T47D (cell line): ENCODE results near the gene CIITA.
A peak's percentile ranks its signal among the peaks of the same experiment; 100 is the strongest.

Experiments
- DNase-seq, 2 experiments: peaks; one replicate each; pipeline versions ENCODE4 v3.0.0 to v3.0.0-alpha.2; 2011 to 2012; ENCODE audit warnings: low read depth in 1 of 2, low spot score in 1 of 2
- JUND ChIP-seq: IDR thresholded peaks from 2 replicates; pipeline ENCODE4 v1.6.1; 2012; ENCODE audit warnings: low read depth
- in situ Hi-C: cut with HindIII; loops from 2 replicates; pipeline ENCODE4 v1.10.0; 2016; ENCODE audit warnings: low sequenced_read_pairs, low pct_unique_long_range_greater_than_20kb

Gene CIITA

DNA sequence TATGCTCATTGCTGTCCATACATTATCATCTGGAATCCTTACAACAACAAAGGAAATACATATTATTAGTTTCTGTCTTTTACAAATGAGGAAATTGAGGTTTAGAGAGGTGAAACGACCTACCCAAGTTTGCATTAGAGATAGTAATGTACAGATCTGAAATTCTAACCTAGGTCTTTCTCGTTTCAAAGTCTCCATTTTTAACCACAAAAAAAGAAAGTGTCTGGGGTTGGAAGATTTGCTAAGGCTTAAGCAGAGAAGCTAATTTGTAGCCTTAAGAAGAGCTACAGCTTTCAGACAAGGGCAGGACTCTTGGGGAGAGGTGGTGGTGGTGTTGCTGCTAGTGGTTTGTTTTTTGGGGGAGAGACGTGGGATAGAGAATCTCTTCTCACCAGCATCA lies 19.2 kb downstream of the CIITA start:
- in situ Hi-C loops = no loop called here
- no peak for TF ChIP-seq JUND

GRCh38 chr16:10896723-10897122 lies 19.7 kb downstream of the CIITA start:
- no peak for TF ChIP-seq JUND
- in situ Hi-C loops = no loop called here
- DNase-seq = no peak

More for the DNA sequence above, 19.2 kb downstream of the CIITA start:
- DNase-seq = no peak

DNA sequence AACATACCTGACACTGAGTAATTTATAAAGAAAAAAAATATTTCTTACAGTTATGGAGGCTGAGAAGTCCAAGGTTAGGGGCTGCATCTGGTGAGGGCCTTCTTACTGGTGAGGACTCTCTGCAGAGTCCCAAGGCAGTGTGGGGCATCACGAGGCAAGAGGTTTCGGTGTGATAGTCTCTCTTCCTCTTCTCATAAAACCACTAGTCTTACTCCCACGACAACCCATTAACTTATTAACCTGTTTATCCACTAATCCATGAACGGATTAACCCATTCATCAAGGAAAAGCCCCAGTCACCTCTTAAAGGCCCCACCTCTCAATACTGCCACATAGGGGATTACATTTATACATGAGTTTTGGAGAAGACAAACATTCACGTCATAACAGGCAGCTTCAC lies 20.1 kb downstream of the CIITA start:
- no peak for DNase-seq
- in situ Hi-C loops = no loop called here
- no peak for TF ChIP-seq JUND

DNA sequence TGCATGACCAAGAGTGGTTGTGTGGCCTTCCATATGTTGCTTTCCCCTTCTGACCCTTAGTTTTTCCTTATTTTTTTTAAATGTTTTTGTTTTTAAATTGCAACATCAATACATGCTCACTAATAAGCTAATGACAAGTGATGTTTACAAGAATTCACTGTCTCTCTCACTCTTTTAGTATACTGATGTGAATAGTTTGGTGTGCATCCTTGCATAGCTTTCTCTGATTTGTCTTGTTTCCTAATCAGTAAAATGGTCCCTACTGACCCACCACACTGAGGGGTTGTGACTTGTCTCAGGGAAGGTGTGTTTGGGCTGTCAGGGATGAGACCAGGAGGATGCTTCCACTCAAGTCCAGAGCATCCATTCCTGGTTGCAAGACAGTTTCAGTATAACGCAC lies 26.0 kb downstream of the CIITA start:
- in situ Hi-C loops = no loop called here
- no peak for DNase-seq
- no peak for TF ChIP-seq JUND

GRCh38 chr16:10906482-10906881 lies 29.5 kb downstream of the CIITA start:
- no peak for DNase-seq
- no peak for TF ChIP-seq JUND
- in situ Hi-C loops = no loop called here

- TF ChIP-seq JUND = no peak
- in situ Hi-C loops = no loop called here
- DNase-seq = no peak
Observed at GRCh38 chr16:10906914-10907756, 30.1 kb downstream of the CIITA start.

DNA sequence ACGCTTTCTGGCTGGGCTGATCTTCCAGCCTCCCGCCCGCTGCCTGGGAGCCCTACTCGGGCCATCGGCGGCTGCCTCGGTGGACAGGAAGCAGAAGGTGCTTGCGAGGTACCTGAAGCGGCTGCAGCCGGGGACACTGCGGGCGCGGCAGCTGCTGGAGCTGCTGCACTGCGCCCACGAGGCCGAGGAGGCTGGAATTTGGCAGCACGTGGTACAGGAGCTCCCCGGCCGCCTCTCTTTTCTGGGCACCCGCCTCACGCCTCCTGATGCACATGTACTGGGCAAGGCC lies 30.7 kb downstream of the CIITA start:
- DNase-seq = no peak
- in situ Hi-C loops = no loop called here
- TF ChIP-seq JUND = no peak

GRCh38 chr16:10911267-10911666 lies 34.3 kb downstream of the CIITA start:
- no peak for DNase-seq
- TF ChIP-seq JUND = no peak
- in situ Hi-C loops = no loop called here

DNA sequence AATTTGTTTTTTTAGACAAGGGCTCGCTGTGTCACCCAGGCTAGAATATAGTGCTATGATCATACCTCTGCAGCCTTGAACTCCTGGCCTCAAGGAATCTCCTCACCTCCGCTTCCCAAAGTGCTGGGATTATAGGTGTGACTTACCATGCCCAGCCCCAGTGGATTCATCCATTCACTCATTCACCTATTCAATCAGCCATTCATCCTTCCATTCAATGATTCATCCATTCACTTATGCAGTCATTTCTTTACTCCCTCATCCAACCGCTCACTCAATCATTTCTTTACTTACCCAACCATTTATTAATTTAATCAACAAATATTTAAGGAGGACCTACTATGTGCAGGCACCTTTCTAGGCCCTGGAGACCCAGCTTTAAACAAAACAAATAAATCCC lies 39.5 kb downstream of the CIITA start:
- DNase-seq = no peak
- TF ChIP-seq JUND = no peak
- in situ Hi-C loops = no loop called here

DNA sequence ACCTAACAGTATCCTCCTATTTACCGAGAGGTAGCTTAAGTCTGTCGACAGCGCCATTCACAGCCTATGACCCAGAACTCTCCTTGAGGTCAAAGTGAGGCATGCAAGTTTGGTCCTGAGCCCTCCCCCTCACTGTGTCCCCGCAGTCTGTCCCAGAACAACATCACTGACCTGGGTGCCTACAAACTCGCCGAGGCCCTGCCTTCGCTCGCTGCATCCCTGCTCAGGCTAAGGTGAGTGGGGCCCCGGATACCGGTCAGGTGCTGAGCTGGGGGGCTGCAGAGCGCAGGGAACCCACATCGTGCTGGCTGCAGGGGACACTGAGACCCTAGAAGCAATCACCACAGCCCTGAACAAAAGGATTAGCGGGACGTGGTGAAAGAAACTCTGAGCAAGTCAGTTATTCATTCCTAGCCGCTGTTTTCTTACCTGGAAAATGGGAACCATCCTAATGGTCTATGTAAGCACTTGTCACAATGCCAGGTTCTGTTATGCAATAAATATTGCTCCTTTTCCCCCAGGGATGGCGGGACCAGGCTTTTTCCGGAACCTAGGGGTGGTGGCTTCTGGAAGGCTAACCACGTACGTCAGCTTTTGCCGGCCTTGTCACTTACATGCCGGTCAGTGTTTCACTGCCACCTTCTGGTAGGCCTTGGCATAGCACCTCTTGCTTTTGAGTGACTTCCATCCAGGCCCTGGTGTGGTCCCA lies 41.4 kb downstream of the CIITA start:
- no peak for TF ChIP-seq JUND
- in situ Hi-C loops = no loop called here
- peak; percentile 83 to 93 for DNase-seq

DNA sequence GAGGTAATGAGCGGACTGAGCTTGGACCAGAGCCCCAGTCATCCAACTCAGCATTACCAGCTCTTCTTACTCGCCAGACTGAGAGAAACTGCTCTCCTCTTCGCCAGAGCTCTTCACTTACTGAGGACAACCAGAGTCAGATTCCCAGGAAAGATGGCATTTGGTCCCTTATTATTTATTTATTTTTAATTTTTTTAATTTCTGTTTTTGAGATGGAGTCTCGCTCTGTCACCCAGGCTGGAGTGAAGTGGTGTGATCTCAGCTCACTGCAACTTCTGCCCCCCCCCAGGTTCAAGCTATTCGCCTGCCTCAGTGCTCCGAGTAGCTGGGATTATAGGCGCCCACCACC lies 42.0 kb downstream of the CIITA start:
- in situ Hi-C loops = no loop called here
- DNase-seq = no peak
- no peak for TF ChIP-seq JUND

GRCh38 chr16:10920726-10921427 lies 43.9 kb downstream of the CIITA start:
- DNase-seq = no peak
- no peak for TF ChIP-seq JUND
- in situ Hi-C loops = no loop called here
